ENCODE results near the gene RASGRP3.
"Not testable (repeated sequence)": the region's sequence is repeated elsewhere in the genome, so short reads cannot be mapped to it uniquely, and the experiment has no call there.

The RASGRP3 gene

DNA sequence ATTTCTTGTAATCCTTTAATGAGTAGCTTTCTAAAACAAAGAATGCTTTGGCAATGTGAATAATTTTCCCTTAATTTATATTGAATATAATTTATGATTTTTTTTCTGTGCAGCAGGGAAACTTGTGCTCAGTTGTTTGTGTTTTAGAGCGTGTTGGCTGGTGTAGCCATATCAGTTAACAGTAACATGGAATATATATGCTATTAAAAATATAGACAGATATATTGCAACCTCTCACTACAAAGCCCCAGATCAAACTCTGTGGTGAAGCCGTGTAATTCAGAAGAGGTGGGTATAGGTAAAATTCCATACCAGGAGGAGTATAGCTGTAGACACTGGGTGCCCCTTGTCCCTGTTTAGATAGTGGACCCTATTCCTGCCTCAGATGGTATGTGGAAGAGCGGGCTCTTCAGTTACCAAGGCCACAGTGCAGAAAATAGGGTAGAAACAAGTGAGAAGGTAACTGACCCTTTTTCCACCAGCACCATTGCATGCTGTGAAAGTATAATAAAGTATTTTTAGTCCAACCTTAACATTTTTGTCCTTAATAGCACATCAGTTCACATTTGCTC, 18.1 kb upstream of the RASGRP3 start:
- no peak for DNase-seq

DNA sequence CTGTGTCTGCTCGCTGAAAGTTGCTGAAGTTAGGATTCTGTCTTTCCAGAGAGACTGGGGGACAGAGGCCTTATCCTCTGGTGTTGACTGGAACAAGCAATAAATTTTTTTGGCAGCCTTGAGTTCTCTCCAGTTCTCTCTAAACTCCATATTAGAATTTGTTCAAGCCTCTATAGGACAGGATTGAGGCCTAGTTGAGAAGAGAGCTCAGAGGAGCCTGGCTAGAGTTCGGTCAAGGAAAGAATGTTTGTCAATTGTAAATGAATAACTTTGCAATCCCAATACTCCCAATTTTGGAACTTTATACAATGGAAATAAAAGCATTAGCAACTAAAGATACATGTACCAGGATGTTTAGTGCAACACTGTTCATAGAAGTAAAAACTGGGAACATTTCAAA, 16.7 kb upstream of the RASGRP3 start:
- DNase-seq: no peak

DNA sequence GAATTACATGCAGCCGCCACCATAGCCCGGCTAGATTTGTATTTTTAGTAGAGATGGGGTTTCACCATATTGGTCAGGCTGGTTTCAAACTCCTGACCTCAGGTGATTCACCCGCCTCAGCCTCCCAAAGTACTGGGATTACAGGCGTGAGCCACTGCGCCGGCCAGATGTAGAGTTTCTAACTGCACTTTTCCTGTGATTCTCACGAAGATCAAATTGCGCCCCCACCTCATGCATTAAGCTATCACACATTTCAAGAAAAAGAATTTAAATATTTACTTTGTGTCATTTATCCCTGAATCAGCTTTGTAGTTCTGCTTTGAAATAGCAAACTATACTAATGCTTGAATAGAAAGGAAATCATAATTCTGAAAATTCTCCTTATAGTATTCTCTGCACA, 13.9 kb upstream of the RASGRP3 start:
- not testable (repeated sequence) for DNase-seq

DNA sequence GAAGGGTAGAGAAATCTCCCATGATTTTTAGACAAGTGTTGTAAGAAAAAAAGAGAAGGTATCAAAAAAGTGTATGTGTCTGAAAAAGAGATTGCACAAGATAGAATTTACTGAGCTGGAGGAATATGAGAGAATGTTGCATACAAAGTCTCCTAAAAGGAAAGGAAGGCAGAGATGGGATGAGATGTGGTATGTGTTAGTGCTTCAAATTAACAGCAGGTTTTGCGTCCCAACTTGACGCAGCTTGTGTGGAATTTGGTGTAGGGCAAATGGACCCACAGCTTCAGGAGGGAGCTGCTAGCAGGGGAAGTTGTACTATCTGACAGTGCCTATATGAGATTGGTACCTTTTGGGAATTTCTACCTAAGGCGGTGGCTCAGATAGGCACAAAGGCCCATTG, 9.0 kb upstream of the RASGRP3 start:
- DNase-seq: no peak

DNA sequence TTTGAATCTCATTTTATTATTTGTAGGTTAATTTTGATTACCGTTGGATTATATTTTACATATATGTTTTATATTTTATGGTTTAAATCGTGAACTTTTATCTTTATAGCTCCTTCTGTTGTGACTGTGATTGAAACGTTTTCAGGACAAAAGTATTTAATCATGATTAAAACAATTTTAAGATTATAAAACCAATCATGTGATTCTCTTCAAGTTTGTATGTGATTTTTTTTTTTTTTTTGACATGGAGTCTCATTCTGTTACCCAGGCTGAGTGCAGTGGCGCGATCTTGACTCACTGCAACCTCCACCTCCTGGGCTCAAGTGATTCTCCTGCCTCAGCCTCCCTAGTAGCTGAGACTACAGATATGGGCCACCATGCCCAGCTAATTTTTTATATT, 7.2 kb upstream of the RASGRP3 start:
- DNase-seq: no peak

DNA sequence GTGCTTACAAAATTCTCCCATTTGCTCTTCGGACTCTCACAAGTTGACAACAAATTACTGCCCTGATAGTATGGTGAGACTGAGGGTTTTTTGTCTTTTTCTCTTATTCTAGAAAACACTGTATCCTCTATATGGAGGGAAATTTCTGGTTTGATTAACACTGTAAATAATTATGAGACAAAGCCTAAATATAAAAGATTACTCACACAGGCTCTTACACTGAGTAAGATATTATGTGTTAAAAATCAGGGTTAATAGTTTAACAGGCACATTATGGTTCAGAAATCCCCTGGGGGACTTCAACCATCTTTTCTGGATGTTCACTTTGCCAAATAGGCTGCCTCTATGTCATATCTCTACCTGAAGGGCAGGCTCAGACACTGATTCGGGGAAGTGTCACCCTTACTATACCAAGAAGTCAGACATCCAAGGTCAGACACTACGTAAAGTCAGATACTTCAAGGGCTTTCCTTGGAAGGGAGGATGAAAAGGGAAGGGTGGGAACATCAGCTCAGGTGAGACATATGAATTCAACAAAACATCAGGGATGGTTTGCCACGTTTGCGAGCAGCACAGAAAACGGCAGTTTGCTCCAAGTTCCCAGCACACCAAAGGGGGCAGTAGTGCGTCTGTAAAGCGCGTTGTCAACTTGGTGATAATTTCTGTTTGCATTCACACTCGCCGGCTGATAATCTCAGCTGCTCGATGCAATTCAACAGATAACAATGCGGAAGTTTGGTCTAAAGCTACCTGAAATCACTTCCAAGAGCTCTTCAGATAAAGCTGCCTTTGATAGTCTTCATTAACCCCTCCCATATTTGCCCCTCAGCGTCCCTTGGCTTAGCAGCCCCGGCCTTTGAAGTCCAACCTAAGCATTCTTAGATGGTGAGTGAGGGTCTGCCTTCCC, 972 bp upstream of the RASGRP3 start:
- peak; percentile 82 for DNase-seq

DNA sequence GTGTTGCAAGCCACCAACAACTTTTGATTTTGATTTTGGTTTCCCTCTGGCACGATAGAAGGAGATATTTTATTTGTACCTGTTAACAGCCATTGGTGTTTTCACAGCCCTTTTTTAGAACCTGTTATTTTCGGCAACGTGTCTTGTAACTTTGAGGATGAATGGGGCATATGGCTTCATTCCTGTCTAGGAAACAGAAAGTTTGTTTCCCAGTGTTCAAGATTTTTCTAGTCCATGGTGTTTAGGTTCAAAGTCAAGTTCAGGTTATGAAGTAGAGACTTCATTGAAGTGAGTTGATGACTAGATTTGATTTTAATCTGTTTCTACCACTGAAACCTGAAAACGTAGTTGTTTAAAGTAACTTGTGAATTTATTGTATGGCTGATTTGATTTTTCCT, 343 bp downstream of the RASGRP3 start:
- no peak for DNase-seq

DNA sequence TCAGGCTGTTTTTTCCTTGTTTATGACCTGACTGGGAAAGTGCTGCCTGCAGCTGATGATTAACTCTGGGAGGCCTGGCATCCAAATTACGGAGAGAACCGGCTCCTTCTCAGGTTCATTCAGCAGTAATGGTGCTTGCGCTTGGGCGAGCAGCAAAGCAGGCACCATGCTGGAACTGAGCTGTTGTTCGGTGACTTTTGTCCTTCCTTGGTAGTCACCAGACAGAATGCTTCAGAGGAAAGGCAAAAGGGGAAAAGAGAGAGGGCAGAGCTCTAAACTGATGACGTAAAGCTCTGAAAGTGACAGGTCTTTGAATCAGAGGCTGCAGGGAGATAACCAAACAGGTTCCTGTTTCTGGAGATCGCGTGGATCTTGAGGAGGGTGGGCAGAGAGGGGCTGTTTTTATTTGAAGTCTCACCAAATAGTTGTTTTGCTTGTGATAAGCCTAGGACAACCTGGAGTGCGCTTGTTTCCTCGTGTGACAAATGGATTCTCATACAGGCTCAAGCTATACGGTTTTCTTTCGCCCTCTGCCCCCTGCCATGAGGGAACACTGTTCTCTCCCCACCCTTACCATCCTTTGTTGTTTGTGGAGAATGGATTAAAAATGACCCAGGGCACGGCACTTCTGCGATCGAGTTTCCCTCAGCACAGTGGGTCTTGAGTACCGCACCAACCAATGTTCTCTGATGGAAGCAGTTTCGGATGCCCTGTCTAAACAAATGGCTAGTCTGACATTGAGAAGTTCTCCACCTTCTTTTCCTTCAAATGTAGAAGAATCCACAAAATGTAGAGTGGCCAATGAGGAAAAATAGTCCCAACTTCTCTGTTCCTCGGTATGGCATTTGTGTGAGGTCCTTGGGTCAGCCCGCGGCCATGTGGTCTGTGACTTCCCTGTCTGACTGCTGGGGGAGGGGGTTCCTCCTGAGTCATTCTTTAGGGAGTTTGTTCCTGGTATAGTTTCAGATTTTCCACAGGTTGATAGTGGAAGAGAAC, 1.3 kb downstream of the RASGRP3 start:
- no peak for DNase-seq

DNA sequence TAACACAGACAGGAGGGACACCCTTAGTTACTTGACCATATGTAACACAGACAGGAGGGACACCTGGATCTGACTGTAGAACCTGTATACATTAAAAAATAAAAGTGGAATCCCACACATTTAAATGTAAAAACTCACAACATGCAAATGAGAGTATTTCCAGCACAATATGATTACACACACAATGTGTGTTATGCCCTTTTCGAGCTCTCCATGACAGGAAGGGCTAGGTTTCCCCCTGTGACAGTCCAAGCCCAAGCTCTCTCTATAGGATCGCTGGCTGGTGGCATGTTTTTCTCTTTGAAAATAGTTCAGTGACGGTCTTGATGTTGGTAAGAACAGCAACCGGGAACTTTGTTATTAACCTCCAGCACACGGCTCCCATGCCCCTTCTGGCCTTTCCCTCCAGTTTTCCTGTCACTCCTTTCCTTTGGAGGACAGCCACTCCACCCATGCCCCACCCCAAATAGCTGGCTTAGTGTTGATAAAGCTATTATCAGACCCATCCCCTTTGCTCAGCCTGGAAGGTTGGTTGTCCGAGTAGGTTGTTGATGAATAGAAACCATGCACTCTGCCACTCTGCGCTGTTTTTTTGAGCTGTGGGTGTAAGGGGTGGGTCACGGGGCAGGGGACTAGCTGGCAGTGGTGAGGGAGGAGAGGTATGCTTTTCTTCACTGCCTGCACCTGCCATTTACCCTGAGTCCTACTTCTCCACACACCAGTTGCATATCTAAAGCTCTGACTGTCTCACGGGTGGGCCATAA, 2.7 kb downstream of the RASGRP3 start:
- DNase-seq: no peak

DNA sequence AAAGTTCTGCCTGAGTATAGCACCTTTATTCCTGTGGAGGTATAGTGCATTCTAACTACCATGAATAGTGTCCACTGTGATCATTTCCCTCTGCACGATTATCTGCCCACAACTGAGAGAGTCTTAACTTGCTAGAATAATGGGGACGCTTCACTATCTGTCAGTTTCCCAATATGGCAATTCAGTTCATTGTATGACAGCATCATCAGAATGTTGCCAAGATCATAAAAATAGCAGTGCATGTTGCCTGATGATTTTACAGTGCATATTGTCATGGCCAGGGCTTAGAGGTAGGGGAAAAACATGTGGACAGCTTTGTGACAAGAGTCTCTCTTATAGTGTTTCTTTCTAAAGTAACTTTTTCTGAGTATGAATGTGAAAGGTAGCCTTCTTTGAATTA, 6.1 kb downstream of the RASGRP3 start:
- no peak for DNase-seq

DNA sequence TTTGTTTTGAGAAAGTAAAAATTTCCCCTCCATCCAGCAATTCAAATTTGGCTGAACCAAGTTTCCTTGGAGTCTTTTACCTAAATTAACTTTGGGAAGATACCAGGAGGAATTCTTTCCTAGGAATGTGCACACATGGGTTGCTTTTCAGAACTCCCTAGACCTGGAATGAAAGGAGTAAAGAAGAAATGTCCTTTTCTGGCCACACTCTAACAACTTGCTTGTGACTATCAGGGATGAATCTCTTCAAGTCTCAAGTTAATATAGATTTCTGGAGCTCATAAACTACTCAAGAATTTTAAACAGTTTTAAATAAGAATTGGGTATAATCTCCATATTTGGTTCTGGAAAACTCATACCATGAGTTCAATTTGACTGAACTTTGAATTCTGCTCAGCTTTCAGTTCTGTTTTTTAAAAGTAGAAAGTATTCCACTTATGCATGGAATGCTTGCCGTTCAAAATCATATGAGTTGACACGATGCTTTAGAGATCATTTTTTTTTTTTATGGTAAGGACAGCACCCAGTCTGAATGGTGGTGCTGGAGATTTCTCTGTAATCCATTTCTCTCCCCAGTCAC, 7.7 kb downstream of the RASGRP3 start:
- DNase-seq: no peak

DNA sequence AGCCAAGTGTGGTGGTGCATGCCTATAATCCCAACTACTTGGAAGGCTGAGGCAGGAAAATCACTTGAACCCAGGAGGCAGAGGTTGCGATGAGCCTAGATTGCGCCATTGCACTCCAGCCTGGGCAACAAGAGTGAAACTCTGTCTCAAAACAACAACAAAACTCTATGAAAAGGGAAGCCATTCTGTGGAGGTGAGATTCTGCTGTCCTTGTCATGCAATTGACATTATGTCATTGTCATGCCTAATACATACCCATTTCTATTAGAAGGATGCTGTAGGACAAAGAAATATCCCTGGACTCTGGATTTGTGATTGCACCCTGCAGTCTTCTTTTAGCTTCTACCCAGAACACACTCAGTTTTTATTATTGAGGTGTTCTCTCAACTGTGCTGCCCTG, 8.6 kb downstream of the RASGRP3 start:
- no peak for DNase-seq

DNA sequence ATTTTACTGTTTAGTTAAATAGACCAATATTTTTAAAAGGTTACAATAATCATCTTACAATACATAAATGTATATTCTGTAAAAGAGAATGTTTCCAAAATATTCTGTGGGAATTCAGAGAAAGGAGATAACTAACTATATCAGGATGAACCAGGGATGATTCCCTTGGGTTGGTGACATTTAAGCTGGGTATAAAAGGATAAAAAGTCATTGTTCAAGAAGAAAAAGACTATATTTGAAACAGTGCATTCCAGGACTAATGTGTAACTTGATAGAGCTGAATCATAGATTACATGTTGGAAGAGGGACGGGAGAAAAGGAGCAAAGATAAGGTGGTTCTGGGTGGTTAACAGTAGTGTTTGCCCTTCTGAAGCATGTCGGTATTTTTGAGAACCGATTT, 10.1 kb downstream of the RASGRP3 start:
- no peak for DNase-seq

DNA sequence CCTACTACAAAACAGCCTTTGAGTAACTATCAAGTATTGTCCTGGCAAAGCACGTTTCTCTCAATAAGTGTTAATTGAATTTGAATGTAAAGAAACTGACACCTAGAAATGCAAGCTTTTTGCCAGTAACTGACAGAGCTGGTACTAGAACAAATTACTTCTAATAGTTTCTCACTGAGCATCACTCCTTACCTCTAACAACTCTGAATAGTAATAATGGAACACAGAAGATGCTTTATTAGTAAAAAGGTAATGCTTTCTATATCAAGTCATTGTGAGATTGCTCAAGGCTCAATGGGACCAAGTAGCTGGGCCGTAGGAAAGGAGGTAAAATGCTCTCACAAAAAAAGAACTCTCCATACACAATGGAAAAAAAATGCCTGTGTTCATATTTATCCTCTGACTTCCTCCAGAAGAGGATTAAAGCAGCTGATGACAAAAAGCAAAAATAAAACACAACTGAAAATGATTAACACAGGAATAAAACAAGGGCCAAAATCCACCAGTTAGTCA, 11.8 kb downstream of the RASGRP3 start:
- no peak for DNase-seq

DNA sequence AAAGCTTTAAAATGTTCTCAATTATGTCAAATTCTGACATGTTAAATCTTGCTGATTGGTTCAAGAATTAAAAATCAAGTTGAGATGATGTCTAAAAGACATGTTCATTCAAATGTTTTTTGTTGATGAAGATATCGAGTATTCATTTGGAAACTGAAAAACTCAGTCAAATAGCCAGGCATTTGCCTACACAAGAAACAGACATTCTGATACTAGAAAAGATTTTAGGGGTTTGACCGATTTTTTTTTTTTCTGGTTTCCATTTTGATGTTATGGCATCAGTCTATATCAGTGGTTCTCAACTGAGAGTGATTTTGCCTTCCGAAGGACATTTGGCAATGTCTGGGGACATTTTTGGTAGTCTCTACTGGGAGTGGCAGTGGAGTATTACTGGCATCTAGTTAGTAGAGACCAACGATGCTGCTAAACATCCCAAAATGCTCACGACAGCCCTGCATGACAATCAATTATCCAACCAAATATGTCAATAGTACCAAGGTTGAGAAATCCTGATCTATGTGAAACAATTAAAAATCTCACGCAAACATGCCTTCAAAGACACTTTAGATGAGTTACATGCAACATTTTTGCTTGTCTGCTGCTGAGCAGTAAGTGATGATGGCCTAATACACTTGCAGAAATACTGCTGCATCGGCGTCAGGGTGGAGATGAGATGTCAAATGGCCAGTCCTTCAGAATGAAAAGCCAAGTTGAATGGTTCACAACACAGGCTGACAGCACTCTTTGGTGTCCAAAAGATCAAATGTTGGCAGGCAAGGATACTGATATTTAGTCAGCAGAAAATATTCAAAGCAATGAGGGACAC, 12.5 kb downstream of the RASGRP3 start:
- DNase-seq: no peak

DNA sequence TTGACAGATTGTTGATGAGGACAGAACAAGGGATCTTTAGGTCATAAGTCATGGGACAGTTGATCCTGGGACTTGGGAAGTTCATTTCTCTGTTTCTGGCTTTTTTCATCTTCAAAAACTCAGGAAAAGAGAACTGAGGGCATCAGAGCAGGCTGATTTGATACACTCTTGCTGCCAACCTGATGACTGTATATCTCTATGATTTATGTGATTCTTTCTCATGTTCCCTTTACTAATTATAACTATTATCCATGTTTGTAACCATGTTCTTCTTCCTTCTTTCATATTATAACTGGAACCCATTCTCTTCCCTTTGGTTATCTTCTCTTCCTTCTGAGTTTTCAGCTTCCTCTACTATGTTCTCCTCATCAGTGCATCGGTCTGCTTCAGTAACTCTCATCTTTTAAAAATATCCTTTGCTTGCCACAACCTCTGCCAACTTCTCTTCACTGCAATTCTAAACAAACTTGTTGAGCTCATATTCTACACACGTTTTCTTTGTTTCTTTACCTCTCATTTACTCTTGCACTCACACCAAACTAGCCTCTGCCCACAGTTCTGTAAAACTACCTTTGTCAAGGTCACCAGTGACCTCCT, 13.5 kb downstream of the RASGRP3 start:
- no peak for DNase-seq

DNA sequence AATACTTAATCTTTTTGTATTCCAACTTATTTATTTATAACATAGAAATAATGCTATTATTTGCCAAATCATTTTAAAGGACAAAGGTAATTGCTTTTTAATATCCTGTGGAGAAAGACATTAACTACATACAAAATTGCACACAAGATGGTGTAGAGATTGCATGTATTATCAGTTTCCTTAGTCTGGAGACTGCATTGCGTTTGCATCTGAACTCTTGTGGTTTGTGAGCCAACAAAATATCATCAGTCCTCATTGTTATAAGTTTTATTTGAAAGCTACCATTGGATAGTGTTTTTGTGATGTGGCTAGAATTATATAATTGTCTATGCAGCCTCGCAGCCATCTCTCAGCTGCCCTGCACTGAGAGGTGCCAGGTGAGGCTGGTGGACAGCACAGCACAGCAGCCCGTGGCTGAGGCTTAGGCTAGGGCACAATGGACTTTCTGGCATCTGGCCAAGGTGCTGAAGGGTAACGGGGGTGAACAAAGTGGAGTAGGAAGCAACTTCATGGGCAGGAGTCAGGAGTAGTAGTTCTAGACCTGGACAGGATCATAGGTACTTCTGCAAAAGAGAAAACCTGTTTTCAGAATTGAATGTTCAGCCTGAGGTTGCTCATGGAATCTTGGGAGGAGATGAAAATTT, 15.1 kb downstream of the RASGRP3 start:
- peak; percentile 66 for DNase-seq

DNA sequence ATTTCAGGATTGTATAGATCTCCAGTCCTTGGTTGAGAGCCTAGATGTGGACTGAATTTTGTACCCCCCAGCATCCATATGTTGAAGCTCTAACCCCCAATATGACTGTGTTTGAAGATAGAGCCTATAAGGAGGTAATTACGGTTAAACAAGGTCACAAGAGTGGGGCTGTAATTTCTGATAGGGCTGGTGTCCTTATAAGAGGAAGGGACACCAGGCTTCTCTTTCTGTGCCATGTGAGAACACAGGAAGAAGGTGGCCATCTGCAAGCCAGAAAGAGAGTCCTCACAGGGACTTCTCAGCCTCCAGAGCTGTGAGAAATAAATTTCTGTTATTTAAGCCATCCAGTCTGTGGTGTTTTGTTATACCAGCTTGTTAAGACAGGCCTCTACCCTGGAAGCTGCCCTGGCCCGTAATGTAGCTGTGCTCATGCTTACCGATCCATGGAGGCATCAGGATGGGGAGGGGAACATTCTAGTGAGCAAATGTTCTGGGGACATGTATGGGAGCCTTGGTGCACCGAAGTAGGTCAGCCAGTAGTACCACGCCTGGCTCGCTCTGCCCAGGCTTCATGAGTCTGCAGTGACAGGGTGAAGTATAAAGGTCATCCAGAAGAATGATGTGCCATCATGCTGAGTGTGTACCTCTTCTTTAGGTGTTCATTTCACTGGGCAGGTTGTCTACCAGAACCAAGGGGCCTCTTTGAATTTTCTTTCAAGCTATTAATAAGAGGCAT, 16.1 kb downstream of the RASGRP3 start:
- no peak for DNase-seq

DNA sequence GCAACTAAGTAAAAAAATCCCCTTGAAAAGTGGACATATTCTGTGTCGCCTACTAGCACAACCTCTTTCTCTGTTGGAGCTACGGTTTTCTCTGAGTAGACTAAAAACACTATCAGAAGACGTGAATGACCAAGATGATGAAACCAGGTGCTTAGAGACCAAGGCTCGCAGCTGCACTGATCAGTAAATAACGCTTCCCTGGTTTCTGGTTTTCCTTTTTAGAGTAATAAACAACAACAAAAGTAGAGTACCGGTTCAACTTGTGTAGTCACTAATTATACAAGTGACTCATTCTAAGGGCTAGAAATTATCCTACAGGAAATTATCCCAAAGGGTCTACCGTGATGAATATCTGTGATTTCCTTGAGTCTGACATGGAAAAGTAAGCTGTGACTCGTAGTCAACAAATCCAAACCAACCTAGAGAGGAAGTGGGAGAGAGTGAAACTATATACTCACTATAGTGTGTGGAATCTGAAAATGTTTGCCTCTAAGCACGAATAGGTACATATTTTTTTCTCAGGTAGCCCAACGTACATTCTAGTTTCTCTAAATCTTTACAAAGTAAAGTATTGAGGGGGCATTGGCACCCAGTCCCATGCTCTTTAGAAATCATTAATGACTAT, 17.8 kb downstream of the RASGRP3 start:
- DNase-seq: no peak

Measured in islet precursor cell (in vitro differentiated cells).